Suprapubic skin (tissue), 3 donors: ENCODE data around the gene PMFBP1.

Experiments
- CTCF ChIP-seq, 2 donors: fragments of 200-600 bp in 1 of 2; fragments of 450-650 bp in 1 of 2; sonication (generic) in 1 of 2; IDR thresholded peaks; one replicate each; pipeline ENCODE4 v1.5.1; 2016 to 2019; ENCODE audit warnings: antibody characterized with exemption in 2 of 2, mild to moderate bottlenecking in 1 of 2, moderate library complexity in 1 of 2
- POLR2A ChIP-seq, 2 donors: fragments of 450-650 bp; IDR thresholded peaks; one replicate each; pipeline ENCODE4 v1.6.1; 2017; ENCODE audit warnings: antibody characterized with exemption in 2 of 2, mild to moderate bottlenecking in 2 of 2, moderate library complexity in 2 of 2

- TF ChIP-seq CTCF (IDR thresholded peaks at IDR 0.05) (no peak), POLR2A (IDR thresholded peaks at IDR 0.05) (no peak)
Measured at GRCh38 chr16:72107371-72107770, 64.6 kb downstream of the PMFBP1 start.
